PC-3 (cell line): ENCODE measurements around the gene ARL13A. TPM values are rescaled to one million over a fixed set of nuclear protein-coding genes. Genes with fewer than 3 reads are reported as not detected.
"Not testable (repeated sequence)": the region's sequence is repeated elsewhere in the genome, so short reads cannot be mapped to it uniquely, and the experiment has no call there.

Source experiments
- ATAC-seq: fragments of 200-7000 bp; cut with Tn5 transposase; 2 replicates; pipeline ENCODE4 v1.9.1; 2020; ENCODE audit warnings: mild to moderate bottlenecking, moderate library complexity
- BruUV-seq: library from RNA; stranded (reverse); fragments of 400-500 nt; replicated peaks from 2 replicates; lab custom pipeline; 2021; lab: Mats Ljungman, UMichigan
- CTCF ChIA-PET: fragments of 300-600 bp; sonication (Branson Sonifier 250); formaldehyde crosslinking; loops from one replicate; lab custom pipeline; 2022; ENCODE audit warnings: antibody characterized with exemption; lab: Charles Lee
- POLR2A ChIA-PET: fragments of 300-600 bp; sonication (Branson Sonifier 250); formaldehyde crosslinking; loops from one replicate; lab custom pipeline; 2022; ENCODE audit warnings: antibody characterized with exemption; ENCODE audit not compliant: unreplicated experiment; lab: Charles Lee
- DNase-seq: peaks from one replicate; pipeline ENCODE4 v3.0.0-alpha.2; 2015
- H2AFZ ChIP-seq: fragments of 300-600 bp; sonication (generic); 2 replicates; pipeline ENCODE4 v1.6.0; 2016; ENCODE audit warnings: antibody characterized with exemption, low read length
- H3F3A ChIP-seq: fragments of 300-600 bp; sonication (generic); one replicate; pipeline ENCODE4 v1.6.0; 2017; ENCODE audit warnings: antibody characterized with exemption, low read length, control low read depth, mild to moderate bottlenecking; ENCODE audit not compliant: unreplicated experiment
- H3K27ac ChIP-seq: fragments of 300-600 bp; sonication (generic); 2 replicates; pipeline ENCODE4 v1.5.1; 2016; ENCODE audit warnings: mild to moderate bottlenecking, low read length
- H3K27me3 ChIP-seq: fragments of 300-600 bp; sonication (generic); 2 replicates; pipeline ENCODE4 v1.6.1; 2016; ENCODE audit warnings: low read length, mixed read lengths
- H3K36me3 ChIP-seq: fragments of 300-600 bp; sonication (generic); 2 replicates; pipeline ENCODE4 v1.6.1; 2016; ENCODE audit warnings: low read depth, mixed run types, low read length, mixed read lengths
- H3K4me1 ChIP-seq: fragments of 300-600 bp; sonication (generic); 2 replicates; pipeline ENCODE4 v1.5.1; 2016; ENCODE audit warnings: low read length; ENCODE audit not compliant: insufficient read depth
- H3K4me2 ChIP-seq: fragments of 300-600 bp; sonication (generic); 2 replicates; pipeline ENCODE4 v1.6.0; 2016; ENCODE audit warnings: low read length
- H3K4me3 ChIP-seq: fragments of 300-600 bp; sonication (generic); 2 replicates; pipeline ENCODE4 v1.5.1; 2016; ENCODE audit warnings: mild to moderate bottlenecking, low read length, mixed read lengths
- H3K79me2 ChIP-seq: fragments of 300-600 bp; sonication (generic); 2 replicates; pipeline ENCODE4 v1.6.1; 2017; ENCODE audit warnings: low read length, mixed read lengths
- H3K9ac ChIP-seq: fragments of 300-600 bp; sonication (generic); 2 replicates; pipeline ENCODE4 v1.6.0; 2016; ENCODE audit warnings: mild to moderate bottlenecking, low read length
- H3K9me2 ChIP-seq: fragments of 300-600 bp; sonication (generic); replicated peaks from 2 replicates; pipeline ENCODE4 v1.6.1; 2016; ENCODE audit warnings: mixed run types, low read length, mixed read lengths
- H3K9me3 ChIP-seq: fragments of 300-600 bp; sonication (generic); 2 replicates; pipeline ENCODE4 v1.6.1; 2016; ENCODE audit warnings: low read length, mixed read lengths
- H4K20me1 ChIP-seq: fragments of 300-600 bp; sonication (generic); 2 replicates; pipeline ENCODE4 v1.6.1; 2016; ENCODE audit warnings: low read length, mixed read lengths
- EZH2 ChIP-seq: fragments of 300-600 bp; sonication (generic); IDR thresholded peaks from one replicate; pipeline ENCODE4 v1.6.1; 2017; ENCODE audit warnings: antibody characterized with exemption, mild to moderate bottlenecking, low read length; ENCODE audit not compliant: unreplicated experiment
- EZH2phosphoT487 ChIP-seq: fragments of 300-600 bp; sonication (generic); IDR thresholded peaks from 2 replicates; pipeline ENCODE4 v1.6.1; 2018; ENCODE audit warnings: mild to moderate bottlenecking, antibody characterized with exemption, low read length, borderline replicate concordance
- intact Hi-C: fragments of 100-400 bp; cut with micrococcal nuclease; formaldehyde crosslinking; loops from 2 replicates; pipeline ENCODE4 v1.9.0; 2023
- total RNA-seq: library from RNA; depleted of rRNA; stranded (reverse); fragments of >200 nt; gene quantifications from 2 replicates; pipeline ENCODE4 v1.2.3, GENCODE V29; 2014
- TF ChIP-seq, protein P1 (sequence below): fragments of 300-600 bp; sonication (generic); conservative IDR thresholded peaks from 2 replicates; pipeline ENCODE4 v1.5.1; 2017; ENCODE audit warnings: antibody characterized with exemption, low read depth, mild to moderate bottlenecking, low read length

The ARL13A gene
- total RNA-seq, 1 experiment from 2014 or later = not detected

DNA sequence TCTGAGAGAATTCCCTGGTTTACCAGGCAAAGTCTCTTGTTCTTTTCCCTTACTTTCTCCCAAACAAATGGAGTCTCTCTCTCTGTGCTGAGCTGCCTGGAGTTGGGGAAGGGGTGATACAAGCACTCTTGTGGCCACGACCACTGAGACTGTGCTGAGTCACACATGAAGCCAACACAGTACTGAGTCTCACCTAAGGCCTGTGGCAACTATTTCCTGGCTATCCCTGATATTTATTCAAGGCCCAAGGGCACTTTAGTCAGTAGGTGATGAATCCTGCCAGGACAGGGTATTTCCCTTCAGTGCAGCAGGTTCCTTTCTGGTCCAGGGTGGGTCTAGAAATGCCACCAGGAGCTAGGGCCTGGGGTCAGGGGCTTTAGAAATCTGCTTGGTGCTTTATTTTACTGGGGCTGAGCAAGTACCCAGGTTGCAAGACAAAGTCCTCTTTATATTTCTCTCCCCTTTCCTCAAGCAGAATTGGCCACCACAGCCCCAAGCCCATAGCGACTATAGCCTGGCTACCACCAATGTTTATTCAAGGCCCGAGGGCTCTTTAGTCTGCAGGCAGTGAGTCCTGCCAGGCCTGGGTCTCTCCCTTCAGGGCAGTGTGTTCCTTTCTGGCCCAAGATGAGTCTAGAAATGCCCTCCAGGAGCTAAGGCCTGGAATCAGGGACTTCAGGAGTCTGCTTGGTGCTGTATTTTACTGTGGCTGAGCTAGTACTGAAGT, 10.5 kb downstream of the ARL13A start:
- Histone ChIP-seq H2AFZ (peak overlapping the region; percentile 39; the same call in 1 of the 2 replicates), H3K9me3 (no peaks in the 10 kb centered on the region), H3K4me1 (peaks cover 51% of the 10 kb centered on the region), H3K27me3 (no peaks in the 10 kb centered on the region), H3K9ac (peak overlapping the region; percentile 83), H3K4me2 (peak overlapping the region; percentile 78), H3K9me2 (no peaks in the 10 kb centered on the region), H3K27ac (peak overlapping the region; percentile 100), H3K36me3 (no peaks in the 10 kb centered on the region), H3F3A (peaks cover 4% of the 10 kb centered on the region), H3K79me2 (no peaks in the 10 kb centered on the region), H4K20me1 (no peaks in the 10 kb centered on the region), H3K4me3 (no peak overlapping the region)
- intact Hi-C loops = loop anchor here (10.0 kb wide), 1 partner anchor 155 kb away; the partner anchor contains the start of gene CSTF2
- peak; percentile 83 for DNase-seq
- no TSS peak for BruUV-seq
- TF ChIP-seq EZH2phosphoT487 (no peak), EZH2 (no peak)
- TF ChIP-seq, protein P1, sequence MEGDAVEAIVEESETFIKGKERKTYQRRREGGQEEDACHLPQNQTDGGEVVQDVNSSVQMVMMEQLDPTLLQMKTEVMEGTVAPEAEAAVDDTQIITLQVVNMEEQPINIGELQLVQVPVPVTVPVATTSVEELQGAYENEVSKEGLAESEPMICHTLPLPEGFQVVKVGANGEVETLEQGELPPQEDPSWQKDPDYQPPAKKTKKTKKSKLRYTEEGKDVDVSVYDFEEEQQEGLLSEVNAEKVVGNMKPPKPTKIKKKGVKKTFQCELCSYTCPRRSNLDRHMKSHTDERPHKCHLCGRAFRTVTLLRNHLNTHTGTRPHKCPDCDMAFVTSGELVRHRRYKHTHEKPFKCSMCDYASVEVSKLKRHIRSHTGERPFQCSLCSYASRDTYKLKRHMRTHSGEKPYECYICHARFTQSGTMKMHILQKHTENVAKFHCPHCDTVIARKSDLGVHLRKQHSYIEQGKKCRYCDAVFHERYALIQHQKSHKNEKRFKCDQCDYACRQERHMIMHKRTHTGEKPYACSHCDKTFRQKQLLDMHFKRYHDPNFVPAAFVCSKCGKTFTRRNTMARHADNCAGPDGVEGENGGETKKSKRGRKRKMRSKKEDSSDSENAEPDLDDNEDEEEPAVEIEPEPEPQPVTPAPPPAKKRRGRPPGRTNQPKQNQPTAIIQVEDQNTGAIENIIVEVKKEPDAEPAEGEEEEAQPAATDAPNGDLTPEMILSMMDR = no peak
- ChIA-PET POLR2A (interaction anchor here (0.7 kb wide), 1 partner anchor 241 kb away, joined by 3 read pairs; no protein-coding TSS in a partner anchor), CTCF (no interaction called here)
- peak; percentile 56 for ATAC-seq

DNA sequence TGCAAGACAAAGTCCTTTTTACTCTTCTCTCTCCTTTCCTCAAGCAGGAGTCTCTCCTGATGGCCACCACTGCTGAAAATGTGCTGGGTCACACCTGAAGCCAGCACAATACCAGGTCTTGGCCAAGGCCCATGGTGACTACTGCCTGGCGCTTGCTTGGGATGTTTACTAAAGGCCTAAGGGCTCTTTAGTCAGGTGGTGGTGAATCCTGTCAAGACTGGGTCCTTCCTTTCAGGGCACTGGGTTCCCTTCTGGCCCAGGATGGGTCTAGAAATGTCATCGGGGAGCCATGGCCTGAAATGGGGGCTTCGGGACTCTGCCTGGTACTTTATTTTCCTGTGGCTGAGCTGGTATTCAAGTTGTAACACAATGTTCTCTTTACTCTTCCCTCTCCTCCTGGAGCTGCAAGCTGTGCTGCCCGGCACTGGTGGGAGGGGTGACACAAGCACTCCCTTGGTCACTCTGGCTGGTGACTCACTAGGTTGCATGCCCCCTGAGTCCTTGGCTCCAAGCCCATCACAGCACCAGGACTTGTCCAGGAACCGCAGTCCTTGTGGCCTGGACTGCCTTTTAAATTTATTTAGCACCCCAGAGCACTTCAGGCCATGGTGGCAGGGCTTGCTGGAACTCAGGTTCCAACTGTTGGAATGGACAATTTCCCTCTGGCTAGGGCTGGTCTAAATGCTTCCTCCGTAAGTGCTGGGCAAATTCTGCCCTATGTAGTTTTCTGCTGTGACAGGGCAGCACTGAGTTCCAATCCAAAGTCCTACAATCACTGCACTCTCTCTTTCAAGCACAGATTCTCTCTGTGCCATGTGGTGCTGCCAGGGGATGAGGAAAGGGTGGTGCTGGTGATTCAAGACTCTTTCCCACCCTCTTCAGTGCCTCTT, 11.3 kb downstream of the ARL13A start:
- 0 out of 2 replicates have a peak overlapping the region, but pooled peaks have one; percentile 12 for H3K4me3 ChIP-seq
- no peak for TF ChIP-seq EZH2
- TF ChIP-seq, protein P1 = no peak
- TF ChIP-seq EZH2phosphoT487 = no peak
- intact Hi-C loops = loop anchor here (10.0 kb wide), 1 partner anchor 156 kb away; the partner anchor contains the start of gene CSTF2
- DNase-seq (peak; percentile 85), ATAC-seq (peak; percentile 82)
- H3K9ac ChIP-seq = peak overlapping the region; percentile 83
- H2AFZ ChIP-seq = peak overlapping the region; percentile 39
- H3K27me3 ChIP-seq = no peaks in the 10 kb centered on the region
- H3K4me1 ChIP-seq = peaks cover 44% of the 10 kb centered on the region
- H3K9me3 ChIP-seq = no peaks in the 10 kb centered on the region
- peak overlapping the region; percentile 78 for H3K4me2 ChIP-seq
- H3K79me2 ChIP-seq = no peaks in the 10 kb centered on the region
- H3K9me2 ChIP-seq = no peaks in the 10 kb centered on the region
- POLR2A ChIA-PET = interaction anchor here (0.7 kb wide), 1 partner anchor 242 kb away, joined by 3 read pairs; no protein-coding TSS in a partner anchor
- H3K36me3 ChIP-seq = no peaks in the 10 kb centered on the region
- H4K20me1 ChIP-seq = no peaks in the 10 kb centered on the region
- BruUV-seq = no TSS peak
- H3F3A ChIP-seq = peaks cover 4% of the 10 kb centered on the region
- CTCF ChIA-PET = no interaction called here
- peak overlapping the region; percentile 100 for H3K27ac ChIP-seq

DNA sequence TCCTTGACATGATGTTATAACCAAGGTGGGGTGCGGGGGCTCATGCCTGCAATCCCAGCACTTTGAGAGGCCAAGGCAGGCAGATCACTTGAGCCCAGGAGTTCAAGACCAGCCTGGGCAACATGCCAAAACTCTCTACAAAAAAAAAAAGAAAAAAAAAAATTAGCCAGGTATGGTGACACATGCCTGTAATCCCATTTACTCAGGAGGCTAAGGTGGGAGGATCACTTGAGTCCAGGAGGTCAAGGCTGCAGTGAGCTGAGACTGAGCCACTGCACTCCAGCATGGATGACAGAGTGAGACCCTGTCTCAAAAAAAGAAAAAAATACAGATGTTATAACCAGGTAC, 12.0 kb downstream of the ARL13A start:
- BruUV-seq, POLR2A ChIA-PET, H4K20me1 ChIP-seq, CTCF ChIA-PET, ATAC-seq, H3K9me2 ChIP-seq, H3K79me2 ChIP-seq, H3K4me3 ChIP-seq, H2AFZ ChIP-seq, H3K27me3 ChIP-seq, H3F3A ChIP-seq, H3K36me3 ChIP-seq, H3K9me3 ChIP-seq: not testable (repeated sequence)
- H3K9ac ChIP-seq = peak overlapping the region; percentile 83
- H3K27ac ChIP-seq = peak overlapping the region; percentile 100
- peak overlapping the region; percentile 78 for H3K4me2 ChIP-seq
- peaks cover 38% of the 10 kb centered on the region for H3K4me1 ChIP-seq
- DNase-seq = peak; percentile 40
- intact Hi-C loops = loop anchor here (10.0 kb wide), 1 partner anchor 157 kb away; the partner anchor contains the start of gene CSTF2
